ENCODE data around the gene CHGA. TPM values are rescaled to one million over a fixed set of nuclear protein-coding genes. Genes with fewer than 3 reads are reported as not detected.

CHGA gene
- total RNA-seq, 2 experiments from 2014 or later = not detected

DNA sequence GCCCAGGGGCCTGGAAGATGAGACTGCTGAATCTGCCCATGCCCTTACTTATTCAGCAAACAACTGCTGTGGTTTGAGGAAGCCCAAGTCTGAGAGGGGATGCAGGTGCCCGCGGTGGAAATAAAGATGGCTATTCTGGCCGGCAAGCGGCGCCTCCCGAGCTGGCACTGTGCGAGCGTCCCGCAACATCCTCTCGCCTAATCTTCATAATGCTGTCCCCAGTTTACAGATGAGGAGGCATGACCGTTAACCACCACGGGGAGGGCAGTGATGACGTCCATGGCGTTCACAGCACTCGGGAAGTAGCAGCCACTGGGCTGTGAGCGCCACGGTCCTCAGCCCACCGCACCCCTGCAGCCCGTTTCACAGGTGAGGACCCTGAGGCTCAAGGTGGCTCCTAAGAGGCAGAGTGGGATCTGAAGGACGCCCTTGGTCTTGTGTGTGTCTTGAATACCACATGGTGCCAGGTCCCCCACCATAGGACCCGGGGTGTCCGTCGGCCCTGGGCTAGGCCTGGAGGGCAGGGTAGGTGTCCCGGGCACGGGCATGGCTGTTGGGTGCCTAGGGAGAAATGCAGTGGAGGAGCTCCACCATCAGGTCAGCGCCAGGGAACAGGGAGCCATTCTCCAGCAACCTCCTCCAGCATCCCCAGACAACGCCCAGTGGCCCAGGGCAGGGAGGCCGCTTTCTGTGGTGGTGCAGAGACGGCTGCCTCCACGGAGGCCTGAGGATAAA, 20.2 kb downstream of the CHGA start:
- H3K27ac Mint-ChIP-seq = no peak overlapping the region
- ATAC-seq (no peak), DNase-seq (no peak)
- no peak overlapping the region for H3K4me3 Mint-ChIP-seq
- no peaks in the 10 kb centered on the region for H3K9me3 Mint-ChIP-seq
- intact Hi-C loops (cut with micrococcal nuclease) = no loop called here
- TF ChIP-seq, protein P1, sequence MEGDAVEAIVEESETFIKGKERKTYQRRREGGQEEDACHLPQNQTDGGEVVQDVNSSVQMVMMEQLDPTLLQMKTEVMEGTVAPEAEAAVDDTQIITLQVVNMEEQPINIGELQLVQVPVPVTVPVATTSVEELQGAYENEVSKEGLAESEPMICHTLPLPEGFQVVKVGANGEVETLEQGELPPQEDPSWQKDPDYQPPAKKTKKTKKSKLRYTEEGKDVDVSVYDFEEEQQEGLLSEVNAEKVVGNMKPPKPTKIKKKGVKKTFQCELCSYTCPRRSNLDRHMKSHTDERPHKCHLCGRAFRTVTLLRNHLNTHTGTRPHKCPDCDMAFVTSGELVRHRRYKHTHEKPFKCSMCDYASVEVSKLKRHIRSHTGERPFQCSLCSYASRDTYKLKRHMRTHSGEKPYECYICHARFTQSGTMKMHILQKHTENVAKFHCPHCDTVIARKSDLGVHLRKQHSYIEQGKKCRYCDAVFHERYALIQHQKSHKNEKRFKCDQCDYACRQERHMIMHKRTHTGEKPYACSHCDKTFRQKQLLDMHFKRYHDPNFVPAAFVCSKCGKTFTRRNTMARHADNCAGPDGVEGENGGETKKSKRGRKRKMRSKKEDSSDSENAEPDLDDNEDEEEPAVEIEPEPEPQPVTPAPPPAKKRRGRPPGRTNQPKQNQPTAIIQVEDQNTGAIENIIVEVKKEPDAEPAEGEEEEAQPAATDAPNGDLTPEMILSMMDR (IDR thresholded peaks at IDR 0.05) = no peak
- H3K4me1 Mint-ChIP-seq (ENCODE audit: low read depth) = no peaks in the 10 kb centered on the region
- H3K36me3 Mint-ChIP-seq (ENCODE audit: low read depth) = peaks cover 3% of the 10 kb centered on the region
- POLR2A ChIA-PET = no interaction called here
- H3K27me3 Mint-ChIP-seq = no peaks in the 10 kb centered on the region
- CTCF ChIA-PET = interaction anchor here (1.4 kb wide), 1 partner anchor 44 kb away, joined by 3 read pairs; no protein-coding TSS in a partner anchor

DNA sequence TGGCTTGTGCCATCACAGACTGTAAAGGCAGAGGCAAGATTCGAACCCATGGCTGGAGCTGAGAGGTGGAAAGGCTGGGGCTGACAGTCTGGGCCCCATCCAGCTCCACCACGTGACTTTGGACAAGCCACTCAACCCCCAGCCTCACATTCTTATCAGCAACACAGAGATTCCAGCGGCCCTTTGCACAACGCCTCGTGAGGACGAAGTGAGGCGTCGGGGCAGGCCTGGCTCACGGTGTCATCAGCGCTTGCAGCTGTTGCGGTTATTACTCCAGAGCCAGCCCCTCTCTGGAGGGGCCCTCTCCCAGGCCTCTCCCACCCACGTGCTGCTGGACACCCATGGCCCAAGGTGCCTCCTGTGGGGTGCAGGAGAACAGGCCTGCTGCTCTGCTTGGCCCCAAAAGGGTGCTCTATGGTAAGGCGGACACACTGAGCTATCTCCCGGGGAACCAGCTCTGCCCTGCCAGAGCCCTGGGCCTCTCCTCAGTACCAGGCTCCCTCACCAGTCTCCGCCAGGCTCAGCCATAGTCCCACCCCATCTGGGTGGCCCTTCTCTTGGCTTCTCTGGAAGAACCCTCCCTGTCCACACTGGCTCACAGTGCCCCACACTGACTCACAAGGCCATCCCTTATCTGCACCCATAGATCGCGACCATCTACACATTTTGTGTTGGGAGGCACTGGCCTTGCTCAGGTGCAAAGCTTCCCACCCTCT, 21.1 kb downstream of the CHGA start:
- CTCF ChIA-PET = no interaction called here
- ATAC-seq (no peak), DNase-seq (no peak)
- intact Hi-C loops (cut with micrococcal nuclease) = no loop called here
- H3K27ac Mint-ChIP-seq = no peak overlapping the region
- H3K4me3 Mint-ChIP-seq = no peak overlapping the region
- H3K9me3 Mint-ChIP-seq = no peaks in the 10 kb centered on the region
- no peaks in the 10 kb centered on the region for H3K4me1 Mint-ChIP-seq (ENCODE audit: low read depth)
- peaks cover 3% of the 10 kb centered on the region for H3K36me3 Mint-ChIP-seq (ENCODE audit: low read depth)
- TF ChIP-seq, protein P1 (IDR thresholded peaks at IDR 0.05) = no peak
- POLR2A ChIA-PET = no interaction called here
- no peaks in the 10 kb centered on the region for H3K27me3 Mint-ChIP-seq

GRCh38 chr14:92944976-92945375, 22.0 kb downstream of the CHGA start:
- Mint-ChIP-seq H3K27me3 (no peaks in the 10 kb centered on the region), H3K4me3 (no peak overlapping the region), H3K9me3 (no peaks in the 10 kb centered on the region), H3K4me1 (ENCODE audit: low read depth) (no peaks in the 10 kb centered on the region), H3K36me3 (ENCODE audit: low read depth) (peaks cover 8% of the 10 kb centered on the region), H3K27ac (no peak overlapping the region)
- ATAC-seq (no peak), DNase-seq (no peak)
- intact Hi-C loops (cut with micrococcal nuclease) = no loop called here
- POLR2A ChIA-PET = no interaction called here
- CTCF ChIA-PET = no interaction called here
- TF ChIP-seq, protein P1 (IDR thresholded peaks at IDR 0.05) = no peak

DNA sequence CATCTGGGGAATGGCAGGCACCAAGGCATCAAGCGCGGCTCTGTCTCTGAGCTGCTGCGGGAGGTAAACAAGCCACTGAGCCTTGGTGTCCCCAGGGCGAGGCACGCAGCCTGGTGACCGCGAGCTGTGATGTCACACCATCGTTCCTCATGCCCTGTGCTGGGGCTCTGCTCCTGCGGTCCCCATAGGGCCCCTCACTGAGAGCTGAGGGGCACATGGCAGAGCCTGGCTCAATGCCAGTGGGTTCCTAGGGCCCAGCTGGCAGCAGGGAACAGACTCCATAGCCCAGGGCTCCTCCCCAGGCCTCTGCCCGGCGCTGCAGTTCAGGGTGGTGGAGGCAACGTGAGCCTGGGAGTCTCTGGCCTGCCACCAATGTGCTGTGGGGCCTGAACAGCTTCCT, 22.6 kb downstream of the CHGA start:
- intact Hi-C loops (cut with micrococcal nuclease) = no loop called here
- ATAC-seq = no peak
- Mint-ChIP-seq H3K36me3 (ENCODE audit: low read depth) (peaks cover 10% of the 10 kb centered on the region), H3K27ac (no peak overlapping the region), H3K4me1 (ENCODE audit: low read depth) (no peaks in the 10 kb centered on the region), H3K27me3 (no peaks in the 10 kb centered on the region), H3K4me3 (no peak overlapping the region), H3K9me3 (no peaks in the 10 kb centered on the region)
- ChIA-PET POLR2A (no interaction called here), CTCF (interaction anchor here (2.7 kb wide), 1 partner anchor 168 kb away, joined by 8 read pairs; no protein-coding TSS in a partner anchor)
- TF ChIP-seq, protein P1 (IDR thresholded peaks at IDR 0.05) = no peak
- DNase-seq = no peak

Data from activated CD8-positive, alpha-beta T cell treated with anti-CD3 and anti-CD28 coated beads for 36 hours (primary cell).